ENCODE measurements around the gene EPB41L4A.
"Not testable (repeated sequence)": the region's sequence is repeated elsewhere in the genome, so short reads cannot be mapped to it uniquely, and the experiment has no call there.

The EPB41L4A gene

GRCh38 chr5:112208699-112209615 lies 210.1 kb downstream of the EPB41L4A start:
- Histone ChIP-seq H3K9ac (ENCODE audit: low read length in 5 of 5) (no peak overlapping the region), H3K9me3 (ENCODE audit: control insufficient read depth in 5 of 5, low read length in 5 of 5) (no peaks in the 10 kb centered on the region), H3K4me3 (ENCODE audit: low read depth in 1 of 5, low read length in 5 of 5) (no peak overlapping the region), H3K36me3 (ENCODE audit: control insufficient read depth in 5 of 5, insufficient read depth in 5 of 5, low read length in 5 of 5) (peaks cover 0 to 5% (median 0%) of the 10 kb centered on the region in 5 donors), H3K27ac (ENCODE audit: low read depth, low read length) (no peak overlapping the region), H3K27me3 (ENCODE audit: control insufficient read depth in 5 of 5, insufficient read depth in 4 of 5, low read length in 5 of 5) (no peaks in the 10 kb centered on the region), H3K4me1 (ENCODE audit: control insufficient read depth in 5 of 5, insufficient read depth in 5 of 5, low read length in 5 of 5) (peaks cover 0 to 4% (median 0%) of the 10 kb centered on the region in 5 donors)

DNA sequence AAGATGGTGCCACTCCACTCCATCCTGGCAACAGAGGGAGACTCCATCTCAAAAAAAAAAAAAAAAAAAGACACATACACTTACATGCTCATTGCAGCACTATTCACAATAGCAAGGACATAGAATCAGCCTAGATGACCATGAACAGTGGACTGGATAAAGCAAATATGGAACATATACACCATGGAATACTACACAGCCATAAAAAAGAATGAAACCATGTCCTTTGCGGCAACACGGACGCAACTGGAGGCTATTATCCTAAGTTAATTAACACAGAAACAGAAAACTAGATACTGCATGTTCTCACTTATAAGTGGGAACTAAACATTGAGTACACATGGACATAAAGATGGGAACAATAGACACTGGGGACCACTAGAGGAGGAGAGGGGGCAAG lies 210.9 kb downstream of the EPB41L4A start:
- H3K9me3 ChIP-seq (ENCODE audit: control insufficient read depth in 5 of 5, low read length in 5 of 5); H3K27ac ChIP-seq (ENCODE audit: low read depth, low read length); H3K36me3 ChIP-seq (ENCODE audit: control insufficient read depth in 5 of 5, insufficient read depth in 5 of 5, low read length in 5 of 5); H3K9ac ChIP-seq (ENCODE audit: low read length in 5 of 5); H3K4me3 ChIP-seq (ENCODE audit: low read depth in 1 of 5, low read length in 5 of 5); H3K27me3 ChIP-seq (ENCODE audit: control insufficient read depth in 5 of 5, insufficient read depth in 4 of 5, low read length in 5 of 5); H3K4me1 ChIP-seq (ENCODE audit: control insufficient read depth in 5 of 5, insufficient read depth in 5 of 5, low read length in 5 of 5): not testable (repeated sequence)

GRCh38 chr5:112205846-112206245 lies 213.2 kb downstream of the EPB41L4A start:
- Histone ChIP-seq H3K36me3 (ENCODE audit: control insufficient read depth in 5 of 5, insufficient read depth in 5 of 5, low read length in 5 of 5) (peaks cover 0 to 21% (median 19%) of the 10 kb centered on the region in 5 donors), H3K9ac (ENCODE audit: low read length in 5 of 5) (no peak overlapping the region), H3K4me1 (ENCODE audit: control insufficient read depth in 5 of 5, insufficient read depth in 5 of 5, low read length in 5 of 5) (peaks cover 0 to 4% (median 0%) of the 10 kb centered on the region in 5 donors), H3K27me3 (ENCODE audit: control insufficient read depth in 5 of 5, insufficient read depth in 4 of 5, low read length in 5 of 5) (no peaks in the 10 kb centered on the region), H3K9me3 (ENCODE audit: control insufficient read depth in 5 of 5, low read length in 5 of 5) (no peaks in the 10 kb centered on the region), H3K4me3 (ENCODE audit: low read depth in 1 of 5, low read length in 5 of 5) (no peak overlapping the region), H3K27ac (ENCODE audit: low read depth, low read length) (no peak overlapping the region)

DNA sequence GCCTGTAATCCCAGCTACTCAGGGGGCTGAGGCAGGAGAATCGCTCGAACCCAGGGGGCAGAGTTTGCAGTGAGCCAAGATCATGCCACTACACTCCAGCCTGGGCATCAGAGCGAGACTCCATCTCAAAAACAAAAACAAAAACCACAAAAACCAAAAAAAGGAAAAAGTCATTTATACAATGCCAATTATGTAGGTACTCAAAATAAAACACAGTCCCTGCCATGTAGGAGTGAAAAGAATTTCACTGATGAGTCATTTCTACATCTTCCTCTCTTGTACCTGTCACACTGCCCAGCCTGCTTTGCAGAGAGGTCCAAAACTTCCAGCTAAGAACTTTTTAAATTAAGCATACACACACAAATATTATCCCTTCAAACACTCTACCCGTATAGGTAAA lies 215.8 kb downstream of the EPB41L4A start:
- peaks cover 0 to 4% (median 0%) of the 10 kb centered on the region in 5 donors for H3K4me1 ChIP-seq (ENCODE audit: control insufficient read depth in 5 of 5, insufficient read depth in 5 of 5, low read length in 5 of 5)
- H3K27me3 ChIP-seq (ENCODE audit: control insufficient read depth in 5 of 5, insufficient read depth in 4 of 5, low read length in 5 of 5): no peaks in the 10 kb centered on the region
- H3K27ac ChIP-seq (ENCODE audit: low read depth, low read length): no peak overlapping the region
- no peaks in the 10 kb centered on the region for H3K9me3 ChIP-seq (ENCODE audit: control insufficient read depth in 5 of 5, low read length in 5 of 5)
- H3K9ac ChIP-seq (ENCODE audit: low read length in 5 of 5): no peak overlapping the region
- peaks cover 0 to 24% (median 21%) of the 10 kb centered on the region in 5 donors for H3K36me3 ChIP-seq (ENCODE audit: control insufficient read depth in 5 of 5, insufficient read depth in 5 of 5, low read length in 5 of 5)
- H3K4me3 ChIP-seq (ENCODE audit: low read depth in 1 of 5, low read length in 5 of 5): no peak overlapping the region

DNA sequence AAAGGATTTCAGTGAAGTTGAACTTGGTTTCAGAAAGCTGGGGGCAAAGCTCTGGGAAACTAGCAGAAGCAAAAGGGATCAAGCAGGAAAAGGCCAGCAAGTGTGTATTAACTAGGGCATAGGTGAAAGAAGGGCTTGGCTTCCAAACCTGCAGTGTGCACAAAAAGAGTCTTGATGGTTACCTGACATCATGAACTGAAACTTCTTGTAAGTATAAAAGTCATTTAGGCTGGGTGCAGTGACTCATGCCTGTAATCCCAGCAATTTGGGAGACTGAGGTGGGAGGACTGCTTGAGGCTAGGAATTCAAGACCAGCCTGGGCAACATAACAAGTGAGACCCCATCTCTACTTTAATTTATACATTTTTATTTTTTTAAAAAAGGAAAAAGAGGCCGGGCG lies 216.4 kb downstream of the EPB41L4A start:
- peaks cover 0 to 4% (median 0%) of the 10 kb centered on the region in 5 donors for H3K4me1 ChIP-seq (ENCODE audit: control insufficient read depth in 5 of 5, insufficient read depth in 5 of 5, low read length in 5 of 5)
- no peak overlapping the region for H3K4me3 ChIP-seq (ENCODE audit: low read depth in 1 of 5, low read length in 5 of 5)
- peaks cover 0 to 24% (median 21%) of the 10 kb centered on the region in 5 donors for H3K36me3 ChIP-seq (ENCODE audit: control insufficient read depth in 5 of 5, insufficient read depth in 5 of 5, low read length in 5 of 5)
- no peak overlapping the region for H3K27ac ChIP-seq (ENCODE audit: low read depth, low read length)
- H3K27me3 ChIP-seq (ENCODE audit: control insufficient read depth in 5 of 5, insufficient read depth in 4 of 5, low read length in 5 of 5): no peaks in the 10 kb centered on the region
- no peak overlapping the region for H3K9ac ChIP-seq (ENCODE audit: low read length in 5 of 5)
- no peaks in the 10 kb centered on the region for H3K9me3 ChIP-seq (ENCODE audit: control insufficient read depth in 5 of 5, low read length in 5 of 5)

DNA sequence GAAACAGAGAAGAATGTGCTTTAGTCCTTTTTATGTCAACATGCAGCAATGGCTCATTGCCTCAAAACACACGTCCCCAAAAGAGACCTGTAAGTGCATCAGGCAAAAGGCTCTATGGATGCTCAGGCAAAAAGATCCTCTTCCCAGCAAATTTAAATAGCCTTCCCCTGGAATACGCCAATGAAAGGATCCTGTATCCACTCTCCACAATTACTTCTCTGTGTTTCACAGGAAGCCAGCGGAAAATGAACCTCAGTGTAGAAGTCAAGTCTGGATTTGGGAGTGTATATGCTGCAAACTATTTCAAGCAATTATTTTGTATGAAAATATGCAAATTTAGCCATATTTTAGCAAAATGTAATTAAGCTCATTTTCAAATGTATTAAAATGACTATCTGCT lies 217.9 kb downstream of the EPB41L4A start:
- H3K27me3 ChIP-seq (ENCODE audit: control insufficient read depth in 5 of 5, insufficient read depth in 4 of 5, low read length in 5 of 5): no peaks in the 10 kb centered on the region
- peaks cover 0 to 24% (median 21%) of the 10 kb centered on the region in 5 donors for H3K36me3 ChIP-seq (ENCODE audit: control insufficient read depth in 5 of 5, insufficient read depth in 5 of 5, low read length in 5 of 5)
- no peaks in the 10 kb centered on the region for H3K9me3 ChIP-seq (ENCODE audit: control insufficient read depth in 5 of 5, low read length in 5 of 5)
- peaks cover 0 to 6% (median 3%) of the 10 kb centered on the region in 5 donors for H3K4me1 ChIP-seq (ENCODE audit: control insufficient read depth in 5 of 5, insufficient read depth in 5 of 5, low read length in 5 of 5)
- H3K9ac ChIP-seq (ENCODE audit: low read length in 5 of 5): no peak overlapping the region
- H3K27ac ChIP-seq (ENCODE audit: low read depth, low read length): no peak overlapping the region
- no peak overlapping the region for H3K4me3 ChIP-seq (ENCODE audit: low read depth in 1 of 5, low read length in 5 of 5)

DNA sequence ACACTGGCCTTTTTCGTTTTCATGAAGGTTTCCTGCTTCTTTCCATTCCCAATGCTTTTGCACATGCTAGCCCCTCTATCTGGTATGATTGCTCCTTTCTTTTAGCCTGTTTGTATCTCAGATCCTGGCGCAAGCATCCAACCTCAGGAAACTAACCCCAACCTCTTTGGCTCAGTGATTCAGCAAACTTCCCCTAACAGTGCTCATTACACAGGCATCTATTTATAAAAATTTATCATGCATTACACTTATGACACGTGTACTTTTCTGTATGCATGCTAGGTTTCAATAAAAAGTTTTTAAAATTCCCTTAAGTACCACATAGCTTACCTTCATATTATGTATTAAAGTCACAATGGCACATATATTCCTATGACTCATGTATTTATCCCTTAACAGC lies 218.9 kb downstream of the EPB41L4A start:
- Histone ChIP-seq H3K36me3 (ENCODE audit: control insufficient read depth in 5 of 5, insufficient read depth in 5 of 5, low read length in 5 of 5) (peaks cover 2 to 32% (median 24%) of the 10 kb centered on the region in 5 donors), H3K9me3 (ENCODE audit: control insufficient read depth in 5 of 5, low read length in 5 of 5) (no peaks in the 10 kb centered on the region), H3K4me1 (ENCODE audit: control insufficient read depth in 5 of 5, insufficient read depth in 5 of 5, low read length in 5 of 5) (peaks cover 0 to 3% (median 0%) of the 10 kb centered on the region in 5 donors), H3K27ac (ENCODE audit: low read depth, low read length) (no peak overlapping the region), H3K27me3 (ENCODE audit: control insufficient read depth in 5 of 5, insufficient read depth in 4 of 5, low read length in 5 of 5) (no peaks in the 10 kb centered on the region), H3K9ac (ENCODE audit: low read length in 5 of 5) (no peak overlapping the region), H3K4me3 (ENCODE audit: low read depth in 1 of 5, low read length in 5 of 5) (no peak overlapping the region)

GRCh38 chr5:112196584-112196983 lies 222.5 kb downstream of the EPB41L4A start:
- Histone ChIP-seq H3K27ac (ENCODE audit: low read depth, low read length) (no peak overlapping the region), H3K4me3 (ENCODE audit: low read depth in 1 of 5, low read length in 5 of 5) (no peak overlapping the region), H3K36me3 (ENCODE audit: control insufficient read depth in 5 of 5, insufficient read depth in 5 of 5, low read length in 5 of 5) (peaks cover 0 to 38% (median 22%) of the 10 kb centered on the region in 5 donors), H3K9ac (ENCODE audit: low read length in 5 of 5) (no peak overlapping the region), H3K27me3 (ENCODE audit: control insufficient read depth in 5 of 5, insufficient read depth in 4 of 5, low read length in 5 of 5) (no peaks in the 10 kb centered on the region), H3K4me1 (ENCODE audit: control insufficient read depth in 5 of 5, insufficient read depth in 5 of 5, low read length in 5 of 5) (peaks cover 0 to 3% (median 0%) of the 10 kb centered on the region in 5 donors), H3K9me3 (ENCODE audit: control insufficient read depth in 5 of 5, low read length in 5 of 5) (no peaks in the 10 kb centered on the region)

DNA sequence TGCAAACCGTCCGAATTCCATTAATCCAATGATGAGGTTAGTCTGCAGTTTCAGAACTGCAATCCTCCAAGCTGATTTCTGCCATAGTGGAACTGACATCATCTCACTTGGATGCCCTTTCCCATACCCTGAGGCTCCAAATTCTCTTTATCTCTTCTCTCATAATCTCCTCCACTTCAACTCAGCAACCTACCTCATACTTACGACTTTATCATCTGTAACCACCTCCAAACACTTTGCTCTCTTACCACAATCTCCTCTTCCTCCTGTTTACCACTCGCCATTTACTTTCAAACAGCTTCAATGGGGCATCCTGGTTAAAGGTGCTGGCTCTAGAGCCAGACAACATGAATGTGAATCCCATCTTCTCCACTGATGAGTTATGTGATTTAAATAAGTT lies 223.2 kb downstream of the EPB41L4A start:
- Histone ChIP-seq H3K4me1 (ENCODE audit: control insufficient read depth in 5 of 5, insufficient read depth in 5 of 5, low read length in 5 of 5) (peaks cover 0 to 3% (median 0%) of the 10 kb centered on the region in 5 donors), H3K9me3 (ENCODE audit: control insufficient read depth in 5 of 5, low read length in 5 of 5) (no peaks in the 10 kb centered on the region), H3K36me3 (ENCODE audit: control insufficient read depth in 5 of 5, insufficient read depth in 5 of 5, low read length in 5 of 5) (peaks cover 0 to 32% (median 23%) of the 10 kb centered on the region in 5 donors), H3K27ac (ENCODE audit: low read depth, low read length) (no peak overlapping the region), H3K9ac (ENCODE audit: low read length in 5 of 5) (no peak overlapping the region), H3K4me3 (ENCODE audit: low read depth in 1 of 5, low read length in 5 of 5) (no peak overlapping the region), H3K27me3 (ENCODE audit: control insufficient read depth in 5 of 5, insufficient read depth in 4 of 5, low read length in 5 of 5) (no peaks in the 10 kb centered on the region)

GRCh38 chr5:112192866-112193265 lies 226.2 kb downstream of the EPB41L4A start:
- H3K9me3 ChIP-seq (ENCODE audit: control insufficient read depth in 5 of 5, low read length in 5 of 5): no peaks in the 10 kb centered on the region
- H3K36me3 ChIP-seq (ENCODE audit: control insufficient read depth in 5 of 5, insufficient read depth in 5 of 5, low read length in 5 of 5): peaks cover 0 to 26% (median 22%) of the 10 kb centered on the region in 5 donors
- peaks cover 0 to 3% (median 0%) of the 10 kb centered on the region in 5 donors for H3K4me1 ChIP-seq (ENCODE audit: control insufficient read depth in 5 of 5, insufficient read depth in 5 of 5, low read length in 5 of 5)
- no peak overlapping the region for H3K9ac ChIP-seq (ENCODE audit: low read length in 5 of 5)
- no peak overlapping the region for H3K27ac ChIP-seq (ENCODE audit: low read depth, low read length)
- no peaks in the 10 kb centered on the region for H3K27me3 ChIP-seq (ENCODE audit: control insufficient read depth in 5 of 5, insufficient read depth in 4 of 5, low read length in 5 of 5)
- no peak overlapping the region for H3K4me3 ChIP-seq (ENCODE audit: low read depth in 1 of 5, low read length in 5 of 5)

Measured in subcutaneous abdominal adipose tissue (tissue), 5 donors.